HG03060 (cell line): ENCODE measurements around the gene IL18BP.

Source experiments
- ATAC-seq: cut with Tn5 transposase; IDR thresholded peaks from one replicate; pipeline ENCODE4 v1.9.1; 2021; ENCODE audit warnings: low read depth, moderate number of reproducible peaks; ENCODE audit not compliant: unreplicated experiment

Gene IL18BP

GRCh38 chr11:72010529-72011233, 12.0 kb downstream of the IL18BP start:
- ATAC-seq = no peak

GRCh38 chr11:72012091-72012630, 13.5 kb downstream of the IL18BP start:
- no peak for ATAC-seq

- ATAC-seq = no peak
Observed at GRCh38 chr11:72012897-72013721, 14.4 kb downstream of the IL18BP start.

- no peak for ATAC-seq
Observed at GRCh38 chr11:72013765-72014711, 15.3 kb downstream of the IL18BP start.

GRCh38 chr11:72014761-72015320, 16.1 kb downstream of the IL18BP start:
- no peak for ATAC-seq

- ATAC-seq = no peak
Observed at GRCh38 chr11:72015511-72016061, 16.9 kb downstream of the IL18BP start.

- ATAC-seq = no peak
Observed at GRCh38 chr11:72018171-72018570, 19.5 kb downstream of the IL18BP start.

GRCh38 chr11:72023335-72023734, 24.6 kb downstream of the IL18BP start:
- ATAC-seq = no peak

GRCh38 chr11:72024069-72024754, 25.5 kb downstream of the IL18BP start:
- no peak for ATAC-seq

- no peak for ATAC-seq
Observed at GRCh38 chr11:72026090-72026489, 27.4 kb downstream of the IL18BP start.

- no peak for ATAC-seq
Observed at GRCh38 chr11:72030472-72031045, 31.9 kb downstream of the IL18BP start.

GRCh38 chr11:72036687-72037086, 38.0 kb downstream of the IL18BP start:
- no peak for ATAC-seq

- ATAC-seq = no peak
Observed at GRCh38 chr11:72037554-72038311, 39.0 kb downstream of the IL18BP start.

GRCh38 chr11:72038491-72038890, 39.8 kb downstream of the IL18BP start:
- ATAC-seq = no peak

GRCh38 chr11:72039031-72039855, 40.5 kb downstream of the IL18BP start:
- no peak for ATAC-seq

- ATAC-seq = no peak
Observed at GRCh38 chr11:72039856-72040401, 41.2 kb downstream of the IL18BP start.
